GM19395 (cell line): ENCODE measurements around the gene ROPN1L.
"Not testable (repeated sequence)": the region's sequence is repeated elsewhere in the genome, so short reads cannot be mapped to it uniquely, and the experiment has no call there.

Source experiments
- ATAC-seq: cut with Tn5 transposase; IDR thresholded peaks from one replicate; pipeline ENCODE4 v1.9.1; 2021; ENCODE audit warnings: mild to moderate bottlenecking, moderate library complexity; ENCODE audit not compliant: unreplicated experiment

The ROPN1L gene

DNA sequence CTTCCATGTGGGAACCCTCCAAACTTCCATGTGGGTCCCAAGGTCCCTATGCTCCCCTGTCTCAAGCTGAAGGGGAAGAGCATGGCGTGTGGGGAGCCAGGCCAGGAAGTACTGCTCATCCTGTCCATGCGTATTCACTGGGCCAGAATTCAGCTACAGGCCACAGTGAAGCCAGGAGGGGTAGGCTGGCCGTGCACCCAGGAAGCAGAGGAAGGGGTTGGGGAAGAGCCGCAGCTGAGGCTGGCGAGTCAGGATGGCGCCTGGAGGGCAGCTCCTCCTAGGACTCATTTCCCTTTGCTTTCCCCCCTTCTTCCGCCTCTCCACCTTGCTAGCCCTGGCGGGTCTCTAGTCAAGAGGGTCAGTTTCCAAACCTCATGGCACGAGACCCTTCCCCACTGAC lies 57.4 kb downstream of the ROPN1L start:
- ATAC-seq = no peak

DNA sequence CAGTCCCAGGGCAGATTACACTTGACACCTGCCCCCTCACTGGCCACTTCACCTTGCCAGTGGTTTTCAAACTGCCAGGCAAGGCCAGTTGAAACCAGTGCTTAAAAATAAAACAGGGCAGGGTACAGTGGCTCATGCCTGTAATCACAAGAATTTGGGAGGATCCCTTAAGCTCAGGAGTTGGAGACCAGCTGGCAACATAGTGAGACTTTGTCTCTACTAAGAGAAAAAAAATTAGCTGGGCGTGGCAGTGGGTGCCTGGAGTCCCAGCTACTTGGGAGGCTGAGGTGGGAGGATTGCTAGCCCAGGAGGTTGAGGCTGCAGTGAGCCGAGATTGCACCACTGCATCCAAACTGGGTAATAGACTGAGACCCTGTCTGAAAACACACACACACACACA lies 58.1 kb downstream of the ROPN1L start:
- ATAC-seq = no peak

GRCh38 chr5:10500669-10501068 lies 59.0 kb downstream of the ROPN1L start:
- no peak for ATAC-seq

- ATAC-seq = no peak
Measured at GRCh38 chr5:10501554-10502075, 59.9 kb downstream of the ROPN1L start.

DNA sequence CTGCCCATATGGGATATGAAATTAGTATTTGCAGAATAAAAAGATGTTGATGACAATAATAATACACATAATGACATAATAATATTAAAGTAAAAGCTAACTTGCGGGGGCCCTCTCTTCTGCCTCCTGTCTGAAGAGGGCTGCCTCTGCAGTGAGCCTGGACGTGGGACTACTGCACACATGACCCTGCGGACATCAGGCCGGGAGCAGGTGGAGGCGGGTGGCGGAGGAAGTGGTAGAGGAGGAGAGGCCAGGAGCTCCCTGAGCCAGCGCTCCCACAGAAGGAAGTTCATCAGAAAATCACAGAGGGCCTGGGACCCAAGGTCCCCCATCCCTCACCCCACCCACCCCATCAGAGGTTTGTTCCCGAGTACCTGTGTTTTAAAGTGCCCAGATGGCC lies 60.5 kb downstream of the ROPN1L start:
- ATAC-seq = no peak

DNA sequence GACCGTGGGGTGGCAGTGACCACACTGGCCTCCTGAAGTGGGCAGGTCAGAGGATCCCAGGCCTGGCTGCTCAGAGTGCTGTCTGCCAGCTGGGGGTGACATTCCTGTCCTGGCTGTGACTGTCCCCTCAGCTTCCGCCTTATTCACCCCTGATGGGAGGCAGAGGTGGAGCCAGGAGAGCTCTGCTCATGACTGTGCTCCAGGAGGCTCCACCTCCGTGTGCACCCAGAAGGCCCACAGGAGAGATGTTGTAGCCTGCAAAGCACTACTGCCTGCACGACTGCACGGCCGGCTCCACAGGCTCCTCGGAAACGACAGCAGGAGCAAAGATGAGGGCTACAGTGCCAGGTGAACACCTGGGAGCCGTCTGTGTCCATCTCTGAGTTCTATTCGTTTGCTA lies 60.9 kb downstream of the ROPN1L start:
- no peak for ATAC-seq

- ATAC-seq = no peak
Measured at GRCh38 chr5:10503321-10503720, 61.6 kb downstream of the ROPN1L start.

DNA sequence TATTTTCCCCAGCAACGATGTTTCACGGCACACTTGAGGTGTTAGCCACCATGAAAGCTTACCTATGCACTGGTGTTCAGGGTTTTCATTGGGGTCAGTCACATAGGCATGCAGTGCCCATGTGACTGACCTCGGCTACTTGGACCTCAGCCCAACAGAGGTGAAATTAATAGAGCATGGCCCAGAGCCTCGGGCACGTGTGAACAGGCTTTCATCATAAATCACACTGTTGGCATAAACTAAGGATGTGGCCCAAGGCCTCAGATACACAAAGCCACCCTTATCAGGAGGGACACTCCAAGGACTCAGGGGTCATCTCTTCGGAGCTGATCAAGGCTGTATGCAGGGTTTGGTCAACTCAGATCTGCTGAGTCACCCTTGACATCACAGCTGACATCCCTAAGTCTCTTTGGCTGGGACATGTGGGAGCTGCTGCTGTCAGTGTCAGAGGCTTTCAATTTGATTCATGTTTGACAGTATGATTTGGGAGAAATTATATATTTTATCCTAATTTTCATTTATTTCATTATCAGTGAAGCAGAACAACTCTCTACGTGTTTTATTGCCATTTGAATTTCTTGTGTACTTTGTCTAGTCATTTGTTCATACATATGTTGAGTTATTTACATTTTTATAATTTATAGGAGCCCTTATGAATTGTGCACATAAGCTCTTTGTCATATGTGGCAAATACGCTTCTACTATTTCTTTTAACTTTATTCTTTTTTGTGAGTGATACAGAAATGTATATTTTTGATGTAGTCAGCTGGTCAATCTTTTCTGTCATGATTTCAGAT lies 62.5 kb downstream of the ROPN1L start:
- no peak for ATAC-seq

GRCh38 chr5:10505517-10506095 lies 63.9 kb downstream of the ROPN1L start:
- peak; percentile 80 for ATAC-seq

DNA sequence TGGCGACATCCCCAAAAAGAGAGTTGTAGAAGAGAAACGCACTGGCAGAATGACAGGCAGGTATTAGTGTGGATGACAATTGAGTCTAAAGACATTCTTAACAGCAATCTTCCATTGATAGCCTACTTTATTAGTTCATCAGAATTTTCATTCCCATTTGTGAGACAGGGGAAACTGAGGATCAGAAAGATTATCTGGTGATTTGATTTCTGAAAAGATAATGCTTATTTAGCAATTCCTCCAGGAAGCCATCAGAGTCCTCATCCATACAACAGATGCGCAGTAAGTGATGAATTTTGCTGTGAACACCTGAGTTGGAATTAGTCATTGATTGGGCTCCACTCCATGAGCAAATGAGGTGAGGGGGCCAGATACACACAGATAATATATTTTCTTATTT lies 64.9 kb downstream of the ROPN1L start:
- ATAC-seq = no peak

GRCh38 chr5:10507575-10508096 lies 66.0 kb downstream of the ROPN1L start:
- no peak for ATAC-seq

GRCh38 chr5:10509575-10509974 lies 67.9 kb downstream of the ROPN1L start:
- no peak for ATAC-seq

DNA sequence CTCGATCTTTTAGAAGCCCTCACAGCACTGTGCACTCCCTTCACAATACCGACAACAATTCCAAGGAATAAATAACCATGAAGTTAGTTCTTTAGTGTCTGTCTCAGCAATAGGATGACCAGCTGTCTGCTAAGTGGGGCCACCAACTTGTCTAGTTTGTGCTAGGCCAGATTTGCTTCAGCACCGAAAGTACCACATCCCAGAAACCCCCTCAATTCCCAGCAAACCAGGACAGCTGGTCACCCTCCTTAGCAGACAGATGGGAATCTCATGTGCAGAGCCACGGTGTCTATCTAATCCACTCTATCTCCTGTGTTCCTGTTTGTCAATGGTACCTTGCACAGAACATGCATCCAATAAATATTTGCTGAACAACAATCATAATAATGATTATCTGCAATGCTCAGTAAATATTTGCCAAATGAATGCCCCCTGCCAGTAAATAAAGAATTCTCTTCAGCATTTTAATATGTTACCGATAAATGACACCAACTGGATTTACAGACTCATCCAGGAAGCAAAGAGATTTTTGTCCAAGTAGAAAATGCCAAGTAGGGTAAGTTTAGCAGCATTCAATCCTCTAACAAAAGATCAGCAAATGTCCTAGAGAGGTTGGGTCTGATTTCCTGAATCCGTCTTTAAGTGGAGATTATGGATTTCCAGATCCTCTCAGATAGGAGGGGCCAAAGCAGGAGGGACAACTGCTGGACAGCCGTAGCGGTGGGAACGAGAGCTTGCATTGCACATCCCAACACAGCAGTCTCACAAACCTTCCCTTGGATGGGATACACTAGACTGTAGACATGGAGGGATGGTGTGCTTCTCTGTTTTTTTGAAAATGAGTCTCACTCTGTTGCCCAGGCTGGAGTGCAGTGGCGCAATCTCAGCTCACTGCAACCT lies 70.3 kb downstream of the ROPN1L start:
- no peak for ATAC-seq

- no peak for ATAC-seq
Measured at GRCh38 chr5:10513501-10514442, 72.1 kb downstream of the ROPN1L start.

DNA sequence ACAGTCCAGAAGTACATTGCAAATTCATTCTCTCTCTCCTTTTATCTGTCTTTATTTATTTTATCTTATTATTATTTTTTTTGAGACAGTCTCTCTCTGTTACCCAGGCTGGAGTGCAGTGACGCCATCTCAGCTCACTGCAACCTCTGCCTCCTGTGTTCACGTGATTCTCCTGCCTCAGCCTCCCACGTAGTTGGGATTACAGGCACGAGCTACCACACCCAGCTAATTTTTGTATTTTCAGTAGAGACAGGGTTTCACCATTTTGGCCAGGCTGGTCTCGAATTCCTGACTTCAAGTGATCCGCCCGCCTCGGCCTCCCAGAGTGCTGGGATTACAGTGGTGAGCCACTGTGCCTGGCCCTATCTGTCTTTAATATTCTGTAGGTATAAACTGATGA lies 72.9 kb downstream of the ROPN1L start:
- not testable (repeated sequence) for ATAC-seq
